Measurements from ENCODE around the gene PCOLCE2. TPM values are rescaled to one million over a fixed set of nuclear protein-coding genes. Genes with fewer than 3 reads are reported as not detected.

The PCOLCE2 gene
- total and polyA plus RNA-seq, 2 experiments from 2014 or later = 5.4 to 6.5 TPM

- Histone ChIP-seq H3K27me3 (no peaks in the 10 kb centered on the region), H3K9me3 (ENCODE audit: low read depth) (no peaks in the 10 kb centered on the region), H3K36me3 (no peaks in the 10 kb centered on the region), H3K4me1 (ENCODE audit: low read depth) (no peaks in the 10 kb centered on the region), H3K27ac (no peak overlapping the region), H3K4me3 (no peak overlapping the region)
- DNase-seq (ENCODE audit: low read depth in 1 of 2, low spot score in 1 of 2) = no peak
- TF ChIP-seq, protein P1, sequence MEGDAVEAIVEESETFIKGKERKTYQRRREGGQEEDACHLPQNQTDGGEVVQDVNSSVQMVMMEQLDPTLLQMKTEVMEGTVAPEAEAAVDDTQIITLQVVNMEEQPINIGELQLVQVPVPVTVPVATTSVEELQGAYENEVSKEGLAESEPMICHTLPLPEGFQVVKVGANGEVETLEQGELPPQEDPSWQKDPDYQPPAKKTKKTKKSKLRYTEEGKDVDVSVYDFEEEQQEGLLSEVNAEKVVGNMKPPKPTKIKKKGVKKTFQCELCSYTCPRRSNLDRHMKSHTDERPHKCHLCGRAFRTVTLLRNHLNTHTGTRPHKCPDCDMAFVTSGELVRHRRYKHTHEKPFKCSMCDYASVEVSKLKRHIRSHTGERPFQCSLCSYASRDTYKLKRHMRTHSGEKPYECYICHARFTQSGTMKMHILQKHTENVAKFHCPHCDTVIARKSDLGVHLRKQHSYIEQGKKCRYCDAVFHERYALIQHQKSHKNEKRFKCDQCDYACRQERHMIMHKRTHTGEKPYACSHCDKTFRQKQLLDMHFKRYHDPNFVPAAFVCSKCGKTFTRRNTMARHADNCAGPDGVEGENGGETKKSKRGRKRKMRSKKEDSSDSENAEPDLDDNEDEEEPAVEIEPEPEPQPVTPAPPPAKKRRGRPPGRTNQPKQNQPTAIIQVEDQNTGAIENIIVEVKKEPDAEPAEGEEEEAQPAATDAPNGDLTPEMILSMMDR (IDR thresholded peaks at IDR 0.05; ENCODE audit: low read depth, low read length) = no peak
Measured at GRCh38 chr3:142930463-142930862, 41.6 kb upstream of the PCOLCE2 start.

- no peak overlapping the region for H3K4me3 ChIP-seq
- no peaks in the 10 kb centered on the region for H3K27me3 ChIP-seq
- H3K27ac ChIP-seq = no peak overlapping the region
- TF ChIP-seq, protein P1 (IDR thresholded peaks at IDR 0.05; ENCODE audit: low read depth, low read length) = no peak
- H3K9me3 ChIP-seq (ENCODE audit: low read depth) = no peaks in the 10 kb centered on the region
- H3K4me1 ChIP-seq (ENCODE audit: low read depth) = no peaks in the 10 kb centered on the region
- DNase-seq (ENCODE audit: low read depth in 1 of 2, low spot score in 1 of 2) = no peak
- H3K36me3 ChIP-seq = no peaks in the 10 kb centered on the region
Measured at GRCh38 chr3:142929890-142930289, 41.0 kb upstream of the PCOLCE2 start.

DNA sequence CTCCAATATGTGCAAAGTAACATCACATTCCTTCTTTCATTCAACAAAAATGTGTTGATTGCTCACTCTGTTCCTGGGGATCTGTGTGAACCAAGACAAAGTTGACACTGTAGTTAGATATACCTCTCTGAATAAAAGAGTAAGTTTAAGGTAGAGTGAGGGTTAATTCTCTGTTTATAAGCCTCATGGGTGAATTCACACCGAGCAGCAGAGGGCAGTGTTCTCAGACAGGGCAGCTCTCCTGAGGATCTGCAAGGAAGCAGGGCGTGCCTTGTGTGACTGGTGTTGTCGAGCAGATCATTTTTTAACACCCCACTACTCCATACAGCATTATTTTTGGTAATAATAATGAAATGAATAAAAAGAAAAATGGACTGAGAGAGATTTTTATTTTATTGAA lies 40.2 kb upstream of the PCOLCE2 start:
- DNase-seq (ENCODE audit: low read depth in 1 of 2, low spot score in 1 of 2) = peak in 1 of 2 donors; percentile 48
- no peak overlapping the region for H3K27ac ChIP-seq
- no peaks in the 10 kb centered on the region for H3K9me3 ChIP-seq (ENCODE audit: low read depth)
- H3K27me3 ChIP-seq = no peaks in the 10 kb centered on the region
- no peaks in the 10 kb centered on the region for H3K36me3 ChIP-seq
- TF ChIP-seq, protein P1 (IDR thresholded peaks at IDR 0.05; ENCODE audit: low read depth, low read length) = peak; percentile 40
- H3K4me3 ChIP-seq = no peak overlapping the region
- H3K4me1 ChIP-seq (ENCODE audit: low read depth) = no peaks in the 10 kb centered on the region

DNA sequence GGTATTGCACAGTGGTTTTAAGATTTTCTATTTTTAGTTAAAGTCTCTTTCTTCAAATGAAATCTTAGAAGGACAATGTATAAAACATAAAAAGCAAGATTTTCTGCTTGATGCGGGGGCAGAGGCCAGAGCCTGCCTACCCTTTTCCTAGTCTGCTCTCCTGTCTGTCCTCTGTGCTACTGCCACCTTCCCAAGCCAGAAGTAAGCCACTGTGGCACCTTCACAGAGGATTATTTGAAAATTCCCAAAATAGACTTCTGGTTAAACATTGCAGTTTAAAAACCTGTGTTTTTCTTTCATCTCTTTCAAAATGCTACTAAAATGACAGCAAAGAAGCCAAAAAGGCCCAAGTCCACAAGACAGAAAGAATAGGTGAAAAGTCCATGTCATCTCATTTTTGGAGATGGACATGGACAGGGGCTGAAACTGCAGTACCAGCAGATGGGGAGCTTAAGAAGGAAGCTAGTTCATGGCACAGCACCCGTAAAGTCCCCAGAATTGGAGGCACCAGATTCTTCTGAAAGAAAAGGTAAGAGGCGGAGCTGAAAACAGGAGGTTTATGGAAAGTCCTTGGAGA lies 37.6 kb upstream of the PCOLCE2 start:
- TF ChIP-seq, protein P1 (IDR thresholded peaks at IDR 0.05; ENCODE audit: low read depth, low read length) = no peak
- no peaks in the 10 kb centered on the region for H3K27me3 ChIP-seq
- no peak for DNase-seq (ENCODE audit: low read depth in 1 of 2, low spot score in 1 of 2)
- H3K36me3 ChIP-seq = no peaks in the 10 kb centered on the region
- no peaks in the 10 kb centered on the region for H3K9me3 ChIP-seq (ENCODE audit: low read depth)
- H3K4me3 ChIP-seq = no peak overlapping the region
- no peaks in the 10 kb centered on the region for H3K4me1 ChIP-seq (ENCODE audit: low read depth)
- H3K27ac ChIP-seq = no peak overlapping the region

GRCh38 chr3:142925140-142925539 lies 36.3 kb upstream of the PCOLCE2 start:
- Histone ChIP-seq H3K9me3 (ENCODE audit: low read depth) (no peaks in the 10 kb centered on the region), H3K27ac (no peak overlapping the region), H3K27me3 (no peaks in the 10 kb centered on the region), H3K36me3 (no peaks in the 10 kb centered on the region), H3K4me3 (no peak overlapping the region), H3K4me1 (ENCODE audit: low read depth) (no peaks in the 10 kb centered on the region)
- no peak for DNase-seq (ENCODE audit: low read depth in 1 of 2, low spot score in 1 of 2)
- TF ChIP-seq, protein P1 (IDR thresholded peaks at IDR 0.05; ENCODE audit: low read depth, low read length) = no peak
